ENCODE results near the gene HLA-DPB1.

Gene HLA-DPB1

GRCh38 chr6:33105386-33105785 lies 29.6 kb downstream of the HLA-DPB1 start:
- DNase-seq: no peak

- no peak for DNase-seq
Observed at GRCh38 chr6:33105916-33106871, 30.4 kb downstream of the HLA-DPB1 start.

- no peak for DNase-seq
Observed at GRCh38 chr6:33107641-33108040, 31.9 kb downstream of the HLA-DPB1 start.

- no peak for DNase-seq
Observed at GRCh38 chr6:33108307-33108706, 32.5 kb downstream of the HLA-DPB1 start.

GRCh38 chr6:33112148-33112547 lies 36.4 kb downstream of the HLA-DPB1 start:
- no peak for DNase-seq

- DNase-seq: no peak
Observed at GRCh38 chr6:33113755-33114154, 38.0 kb downstream of the HLA-DPB1 start.

GRCh38 chr6:33114406-33114805 lies 38.6 kb downstream of the HLA-DPB1 start:
- no peak for DNase-seq

GRCh38 chr6:33116417-33116816 lies 40.6 kb downstream of the HLA-DPB1 start:
- no peak for DNase-seq

- peak; percentile 11 for DNase-seq
Observed at GRCh38 chr6:33116841-33117711, 41.3 kb downstream of the HLA-DPB1 start.

- DNase-seq: no peak
Observed at GRCh38 chr6:33117811-33118277, 42.1 kb downstream of the HLA-DPB1 start.

GRCh38 chr6:33118525-33119123 lies 42.8 kb downstream of the HLA-DPB1 start:
- DNase-seq: no peak

- DNase-seq: no peak
Observed at GRCh38 chr6:33120001-33120400, 44.2 kb downstream of the HLA-DPB1 start.

- no peak for DNase-seq
Observed at GRCh38 chr6:33123181-33123580, 47.4 kb downstream of the HLA-DPB1 start.

- DNase-seq: peak; percentile 23
Observed at GRCh38 chr6:33123732-33124524, 48.1 kb downstream of the HLA-DPB1 start.

GRCh38 chr6:33124525-33124901 lies 48.7 kb downstream of the HLA-DPB1 start:
- no peak for DNase-seq

- no peak for DNase-seq
Observed at GRCh38 chr6:33124947-33125346, 49.2 kb downstream of the HLA-DPB1 start.

- DNase-seq: peak; percentile 79
Observed at GRCh38 chr6:33126101-33126714, 50.4 kb downstream of the HLA-DPB1 start.

GRCh38 chr6:33128318-33128717 lies 52.5 kb downstream of the HLA-DPB1 start:
- DNase-seq: no peak

- no peak for DNase-seq
Observed at GRCh38 chr6:33132081-33132524, 56.3 kb downstream of the HLA-DPB1 start.

- DNase-seq: no peak
Observed at GRCh38 chr6:33136310-33136900, 60.6 kb downstream of the HLA-DPB1 start.

Measured in stimulated activated CD4-positive, alpha-beta T cell treated with anti-CD3 and anti-CD28 coated beads, Interleukin-15, amount 100 ng/mL, for 24 hours (primary cell).